H1 (cell line): ENCODE results near the gene POLR1B.

Source experiments
- BACH1 ChIP-seq: IDR thresholded peaks from 2 replicates; pipeline ENCODE4 v1.6.1; 2012; ENCODE audit warnings: low read length, improper control_type of control experiment
- EGR1 ChIP-seq: IDR thresholded peaks from 2 replicates; pipeline ENCODE4 v1.6.1; 2011; ENCODE audit warnings: low read depth, low read length, borderline replicate concordance
- EZH2 ChIP-seq: fragments of 200-600 bp; sonication (generic); IDR thresholded peaks from 2 replicates; pipeline ENCODE4 v1.7.1; 2012; ENCODE audit warnings: low read depth, mild to moderate bottlenecking, moderate library complexity, low read length, inconsistent platforms; ENCODE audit not compliant: severe bottlenecking
- POLR2A ChIP-seq, 2 experiments: IDR thresholded peaks; 1 replicate in 1 of 2; 2 replicates in 1 of 2; pipeline ENCODE4 v1.6.1; 2011; ENCODE audit warnings: low read depth in 2 of 2, low read length in 2 of 2, mild to moderate bottlenecking in 2 of 2; ENCODE audit errors: control extremely low read depth in 1 of 2
- POLR2AphosphoS5 ChIP-seq: IDR thresholded peaks from 2 replicates; pipeline ENCODE4 v1.6.1; 2011; ENCODE audit warnings: low read depth, low read length
- RFX5 ChIP-seq: IDR thresholded peaks from 2 replicates; pipeline ENCODE4 v1.6.1; 2011; ENCODE audit warnings: low read depth, low read length, improper control_type of control experiment, borderline replicate concordance
- TCF12 ChIP-seq: IDR thresholded peaks from 2 replicates; pipeline ENCODE4 v1.6.1; 2011; ENCODE audit warnings: low read depth, mild to moderate bottlenecking, low read length
- TF ChIP-seq, protein P1 (sequence below), 3 experiments: IDR thresholded peaks; 1 replicate in 2 of 3; 2 replicates in 1 of 3; pipeline versions ENCODE4 v1.5.1 to v1.6.1; 2011; ENCODE audit warnings: low read length in 3 of 3, mild to moderate bottlenecking in 3 of 3, inconsistent platforms in 2 of 3, low read depth in 1 of 3, moderate library complexity in 1 of 3; ENCODE audit not compliant: insufficient read depth in 1 of 3; ENCODE audit errors: control extremely low read depth in 1 of 3

DNA sequence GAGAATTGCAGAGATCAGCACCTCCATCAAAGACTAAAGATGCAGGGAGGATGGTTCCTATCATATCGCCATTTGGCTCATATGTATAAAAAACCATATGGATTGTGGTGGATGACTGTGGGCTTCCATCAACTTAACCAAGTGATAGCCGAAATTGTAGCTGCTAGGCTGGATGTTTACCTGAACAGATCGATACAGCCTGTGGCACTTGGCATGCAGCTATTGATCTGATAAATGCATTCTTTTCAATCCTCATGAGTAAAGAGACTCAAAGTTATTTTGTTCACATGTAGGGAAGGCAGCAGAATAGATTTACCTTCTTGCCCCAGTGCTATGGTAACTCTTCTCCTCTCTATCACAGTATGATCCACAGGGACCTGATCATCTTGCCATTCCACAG, 60.7 kb downstream of the POLR1B start:
- TF ChIP-seq EZH2 (no peak), POLR2AphosphoS5 (no peak), BACH1 (no peak), TCF12 (no peak), EGR1 (no peak), POLR2A (IDR thresholded peaks at IDR 0.05; ENCODE audit: control extremely low read depth in 1 of 2, low read depth in 2 of 2, low read length in 2 of 2) (no peak), RFX5 (no peak)
- TF ChIP-seq, protein P1, sequence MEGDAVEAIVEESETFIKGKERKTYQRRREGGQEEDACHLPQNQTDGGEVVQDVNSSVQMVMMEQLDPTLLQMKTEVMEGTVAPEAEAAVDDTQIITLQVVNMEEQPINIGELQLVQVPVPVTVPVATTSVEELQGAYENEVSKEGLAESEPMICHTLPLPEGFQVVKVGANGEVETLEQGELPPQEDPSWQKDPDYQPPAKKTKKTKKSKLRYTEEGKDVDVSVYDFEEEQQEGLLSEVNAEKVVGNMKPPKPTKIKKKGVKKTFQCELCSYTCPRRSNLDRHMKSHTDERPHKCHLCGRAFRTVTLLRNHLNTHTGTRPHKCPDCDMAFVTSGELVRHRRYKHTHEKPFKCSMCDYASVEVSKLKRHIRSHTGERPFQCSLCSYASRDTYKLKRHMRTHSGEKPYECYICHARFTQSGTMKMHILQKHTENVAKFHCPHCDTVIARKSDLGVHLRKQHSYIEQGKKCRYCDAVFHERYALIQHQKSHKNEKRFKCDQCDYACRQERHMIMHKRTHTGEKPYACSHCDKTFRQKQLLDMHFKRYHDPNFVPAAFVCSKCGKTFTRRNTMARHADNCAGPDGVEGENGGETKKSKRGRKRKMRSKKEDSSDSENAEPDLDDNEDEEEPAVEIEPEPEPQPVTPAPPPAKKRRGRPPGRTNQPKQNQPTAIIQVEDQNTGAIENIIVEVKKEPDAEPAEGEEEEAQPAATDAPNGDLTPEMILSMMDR (IDR thresholded peaks at IDR 0.05; ENCODE audit: control extremely low read depth in 1 of 3, insufficient read depth in 1 of 3, low read depth in 1 of 3, low read length in 3 of 3): no peak
